ENCODE results near the gene NSRP1. TPM values are rescaled to one million over a fixed set of nuclear protein-coding genes. Genes with fewer than 3 reads are reported as not detected.

The NSRP1 gene
- total and polyA plus RNA-seq, 10 of the 15 experiments (the other 5 are each of a cell fraction or from before 2014, with no cell fraction given) = 12.5 to 69.7 (median 37.8) TPM

DNA sequence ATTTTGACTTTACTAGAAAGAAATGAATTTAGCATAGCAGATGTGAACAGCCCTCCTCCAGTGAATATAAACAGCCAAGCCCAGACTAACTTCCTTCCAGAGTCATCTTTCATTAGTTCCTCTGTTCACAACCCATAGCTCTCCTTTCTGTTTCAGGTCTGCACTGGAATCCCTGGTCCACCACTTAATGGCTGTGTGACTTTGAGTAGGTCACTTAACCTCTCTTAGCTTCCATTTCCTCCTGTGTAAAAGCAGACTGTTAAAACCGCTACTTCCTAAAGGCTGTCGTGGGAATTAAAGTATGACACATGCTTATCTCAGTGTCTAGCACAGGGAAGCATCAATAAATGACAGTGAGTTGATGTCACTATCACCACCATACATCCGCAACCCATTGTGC lies 111.4 kb downstream of the NSRP1 start:
- Histone ChIP-seq H3K4me2 (ENCODE audit: control insufficient read depth, insufficient read depth) (no peak overlapping the region), H3K4me3 (no peak overlapping the region), H2AFZ (ENCODE audit: control insufficient read depth, low read depth, low read length) (no peak overlapping the region), H3K36me3 (ENCODE audit: control insufficient read depth in 2 of 2, insufficient read depth in 2 of 2, low read length in 1 of 2) (no peaks in the 10 kb centered on the region), H3K27ac (ENCODE audit: control insufficient read depth, insufficient read depth) (no peak overlapping the region), H4K20me1 (ENCODE audit: control insufficient read depth, insufficient read depth) (no peaks in the 10 kb centered on the region), H3K27me3 (replicated peaks in 1 of 2; ENCODE audit: control insufficient read depth in 2 of 2, insufficient read depth in 2 of 2, low read length in 1 of 2) (no peaks in the 10 kb centered on the region), H3K9me3 (replicated peaks; ENCODE audit: control insufficient read depth, insufficient read depth, low read length) (no peaks in the 10 kb centered on the region), H3K79me2 (ENCODE audit: control insufficient read depth, insufficient read depth, low read length) (no peaks in the 10 kb centered on the region), H3K9ac (ENCODE audit: control insufficient read depth, insufficient read depth, low read length) (no peak overlapping the region), H3K4me1 (ENCODE audit: control insufficient read depth, insufficient read depth, low read length) (no peaks in the 10 kb centered on the region)
- 65% methylated on average over 3 of the region's 3 CpGs for WGBS (ENCODE audit: insufficient coverage, insufficient replicate concordance, low lambda C conversion rate, missing lambda C conversion rate)
- in situ Hi-C loops (cut with MboI) = no loop called here
- RAD21 ChIA-PET (ENCODE audit: unreplicated experiment) = no interaction called here
- POLR2A ChIA-PET = no interaction called here
- TF ChIP-seq MTA3 (IDR thresholded peaks at IDR 0.05; ENCODE audit: borderline replicate concordance, low read length) = no peak
- TF ChIP-seq ZNF207 (IDR thresholded peaks at IDR 0.05; ENCODE audit: borderline replicate concordance) = no peak
- no peak for TF ChIP-seq CBFB (IDR thresholded peaks at IDR 0.05; ENCODE audit: low read depth)
- TF ChIP-seq NRF1 (conservative IDR thresholded peaks at IDR 0.05; ENCODE audit: low read depth, low read length) = no peak
- no peak for TF ChIP-seq GATAD2B (conservative IDR thresholded peaks at IDR 0.05; ENCODE audit: low read depth)
- TF ChIP-seq, protein P1, sequence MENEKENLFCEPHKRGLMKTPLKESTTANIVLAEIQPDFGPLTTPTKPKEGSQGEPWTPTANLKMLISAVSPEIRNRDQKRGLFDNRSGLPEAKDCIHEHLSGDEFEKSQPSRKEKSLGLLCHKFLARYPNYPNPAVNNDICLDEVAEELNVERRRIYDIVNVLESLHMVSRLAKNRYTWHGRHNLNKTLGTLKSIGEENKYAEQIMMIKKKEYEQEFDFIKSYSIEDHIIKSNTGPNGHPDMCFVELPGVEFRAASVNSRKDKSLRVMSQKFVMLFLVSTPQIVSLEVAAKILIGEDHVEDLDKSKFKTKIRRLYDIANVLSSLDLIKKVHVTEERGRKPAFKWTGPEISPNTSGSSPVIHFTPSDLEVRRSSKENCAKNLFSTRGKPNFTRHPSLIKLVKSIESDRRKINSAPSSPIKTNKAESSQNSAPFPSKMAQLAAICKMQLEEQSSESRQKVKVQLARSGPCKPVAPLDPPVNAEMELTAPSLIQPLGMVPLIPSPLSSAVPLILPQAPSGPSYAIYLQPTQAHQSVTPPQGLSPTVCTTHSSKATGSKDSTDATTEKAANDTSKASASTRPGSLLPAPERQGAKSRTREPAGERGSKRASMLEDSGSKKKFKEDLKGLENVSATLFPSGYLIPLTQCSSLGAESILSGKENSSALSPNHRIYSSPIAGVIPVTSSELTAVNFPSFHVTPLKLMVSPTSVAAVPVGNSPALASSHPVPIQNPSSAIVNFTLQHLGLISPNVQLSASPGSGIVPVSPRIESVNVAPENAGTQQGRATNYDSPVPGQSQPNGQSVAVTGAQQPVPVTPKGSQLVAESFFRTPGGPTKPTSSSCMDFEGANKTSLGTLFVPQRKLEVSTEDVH (IDR thresholded peaks at IDR 0.05; ENCODE audit: low read depth, partially characterized antibody) = no peak
- no peak for TF ChIP-seq EZH2 (IDR thresholded peaks at IDR 0.05; ENCODE audit: borderline replicate concordance, control insufficient read depth, low read depth, low read length)
- TF ChIP-seq MTA2 (IDR thresholded peaks at IDR 0.05; ENCODE audit: low read depth) = no peak
- TF ChIP-seq ESRRA (IDR thresholded peaks at IDR 0.05; ENCODE audit: low read length) = no peak
- TF ChIP-seq CHD4 (IDR thresholded peaks at IDR 0.05) = no peak
- no peak for TF ChIP-seq RAD21 (IDR thresholded peaks at IDR 0.05; ENCODE audit: insufficient read depth, low read depth, low read length)
- no TSS peak for BruUV-seq (replicated peaks)
- FAIRE-seq (peak; percentile 38), DNase-seq (ENCODE audit: low read depth, low spot score) (no peak), ATAC-seq (0 out of 3 replicates have a peak, but pooled peaks have one; percentile 22)
- intact Hi-C loops (cut with micrococcal nuclease; ENCODE audit: unreplicated experiment) = no loop called here
- SMC1A ChIA-PET (ENCODE audit: uncharacterized antibody, unreplicated experiment) = interaction anchor here (1.0 kb wide), 1 partner anchor 123 kb away, joined by 4 read pairs; no protein-coding TSS in a partner anchor
- CTCF ChIA-PET = no interaction called here
